K562 (cell line): ENCODE data around the gene HYOU1. TPM values are rescaled to one million over a fixed set of nuclear protein-coding genes. Genes with fewer than 3 reads are reported as not detected.

Source experiments
- CBFB ChIP-seq: sonication (generic); formaldehyde crosslinking; IDR thresholded peaks from 2 replicates; pipeline ENCODE4 v1.4.0; 2020; ENCODE audit warnings: mild to moderate bottlenecking, missing genetic modification reagents
- CC2D1A ChIP-seq: fragments of 450-650 bp; IDR thresholded peaks from 2 replicates; pipeline ENCODE4 v1.6.1; 2017; ENCODE audit warnings: mild to moderate bottlenecking
- DDX20 ChIP-seq: fragments of 450-650 bp; IDR thresholded peaks from 2 replicates; pipeline ENCODE4 v1.6.1; 2016; ENCODE audit warnings: missing genetic modification characterization, low read depth, mild to moderate bottlenecking, missing compliant biosample characterization, moderate library complexity
- E2F3 ChIP-seq: fragments of 250-450 bp; sonication (Bioruptor Pico); IDR thresholded peaks from 2 replicates; pipeline ENCODE4 v1.4.0; 2020; ENCODE audit warnings: mild to moderate bottlenecking
- FOXK2 ChIP-seq, 2 experiments: fragments of 450-650 bp; IDR thresholded peaks in 1 of 2; conservative IDR thresholded peaks in 1 of 2; 2 replicates each; pipeline ENCODE4 v1.6.1; 2016; ENCODE audit warnings: low read depth in 2 of 2, mild to moderate bottlenecking in 1 of 2
- HCFC1 ChIP-seq: IDR thresholded peaks from 2 replicates; pipeline ENCODE4 v1.6.1; 2012; ENCODE audit warnings: low read depth, low read length, improper control_type of control experiment
- HSF4 ChIP-seq: fragments of 250-450 bp; sonication (Bioruptor Pico); IDR thresholded peaks from 2 replicates; pipeline ENCODE4 v2.1.2; 2022; ENCODE audit warnings: mild to moderate bottlenecking, moderate library complexity, borderline replicate concordance
- MAFF ChIP-seq: IDR thresholded peaks from 2 replicates; pipeline ENCODE4 v1.6.1; 2012; ENCODE audit warnings: low read length, improper control_type of control experiment
- MECOM ChIP-seq: fragments of 250-450 bp; sonication (Bioruptor Pico); IDR thresholded peaks from 2 replicates; pipeline ENCODE4 v1.8.0; 2022; ENCODE audit warnings: inconsistent platforms
- PREB ChIP-seq: sonication (generic); formaldehyde crosslinking; IDR thresholded peaks from 2 replicates; pipeline ENCODE4 v1.8.1; 2023; ENCODE audit warnings: mild to moderate bottlenecking, missing genetic modification reagents
- SMARCA4 ChIP-seq: fragments of 450-650 bp; IDR thresholded peaks from 2 replicates; pipeline ENCODE4 v1.6.1; 2016
- TCFL5 ChIP-seq: fragments of 250-450 bp; sonication (Bioruptor Pico); conservative IDR thresholded peaks from 2 replicates; pipeline ENCODE4 v1.6.1; 2021; ENCODE audit warnings: mild to moderate bottlenecking, moderate library complexity, matching md5 sums
- TRIM25 ChIP-seq: fragments of 450-650 bp; IDR thresholded peaks from 2 replicates; pipeline ENCODE4 v1.7.0; 2016; ENCODE audit warnings: borderline replicate concordance
- USF1 ChIP-seq: sonication (generic); formaldehyde crosslinking; IDR thresholded peaks from 2 replicates; pipeline ENCODE4 v1.9.0; 2022; ENCODE audit warnings: mild to moderate bottlenecking, missing genetic modification reagents
- ZBTB26 ChIP-seq: fragments of 450-650 bp; formaldehyde crosslinking; IDR thresholded peaks from 2 replicates; pipeline ENCODE4 v1.4.0; 2022; ENCODE audit warnings: missing genetic modification characterization
- ZSCAN32 ChIP-seq: fragments of 450-650 bp; formaldehyde crosslinking; IDR thresholded peaks from 2 replicates; pipeline ENCODE4 v1.4.0; 2020; ENCODE audit warnings: mild to moderate bottlenecking, moderate library complexity
- polyA plus RNA-seq, 8 experiments: library from polyadenylated mRNA; depleted of rRNA in 4 of 8; stranded (reverse) in 5 of 8; unstranded in 3 of 8; fragments of >200 nt; fragmentation: Nextera tagmentation in 2 of 8; fragmentation: Illumina TruSeq in 1 of 8; extraction: Ambion mirVana in 2 of 8; extraction: Trizol in 1 of 8; gene quantifications; 2 replicates each; pipeline versions ENCODE4 v1.2.1 to v1.2.3, GENCODE V29; 2011 to 2014; ENCODE audit warnings: inconsistent platforms in 1 of 8, missing spikeins in 1 of 8
- total RNA-seq, 7 experiments: library from RNA; depleted of rRNA in 6 of 7; stranded (reverse); fragments of >200 nt in 6 of 7; fragmentation: Illumina TruSeq in 2 of 7; extraction: Trizol in 2 of 7; gene quantifications; 2 replicates each; pipeline versions ENCODE4 v1.2.1 to v1.2.3, GENCODE V29; 2011 to 2021; ENCODE audit warnings: low replicate concordance in 1 of 7
- TF ChIP-seq, protein P1 (sequence below): sonication (generic); formaldehyde crosslinking; IDR thresholded peaks from 2 replicates; pipeline ENCODE4 v1.8.1; 2023; ENCODE audit warnings: mild to moderate bottlenecking, missing genetic modification reagents
- TF ChIP-seq, protein P2 (sequence below): sonication (generic); formaldehyde crosslinking; IDR thresholded peaks from 2 replicates; pipeline ENCODE4 v1.8.0; 2022; ENCODE audit warnings: missing genetic modification reagents, mild to moderate bottlenecking, borderline replicate concordance

The HYOU1 gene
- total and polyA plus RNA-seq, 9 of the 15 experiments (the other 6 are each of a cell fraction or from before 2014, with no cell fraction given), result 19.5 to 197 (median 128) TPM

DNA sequence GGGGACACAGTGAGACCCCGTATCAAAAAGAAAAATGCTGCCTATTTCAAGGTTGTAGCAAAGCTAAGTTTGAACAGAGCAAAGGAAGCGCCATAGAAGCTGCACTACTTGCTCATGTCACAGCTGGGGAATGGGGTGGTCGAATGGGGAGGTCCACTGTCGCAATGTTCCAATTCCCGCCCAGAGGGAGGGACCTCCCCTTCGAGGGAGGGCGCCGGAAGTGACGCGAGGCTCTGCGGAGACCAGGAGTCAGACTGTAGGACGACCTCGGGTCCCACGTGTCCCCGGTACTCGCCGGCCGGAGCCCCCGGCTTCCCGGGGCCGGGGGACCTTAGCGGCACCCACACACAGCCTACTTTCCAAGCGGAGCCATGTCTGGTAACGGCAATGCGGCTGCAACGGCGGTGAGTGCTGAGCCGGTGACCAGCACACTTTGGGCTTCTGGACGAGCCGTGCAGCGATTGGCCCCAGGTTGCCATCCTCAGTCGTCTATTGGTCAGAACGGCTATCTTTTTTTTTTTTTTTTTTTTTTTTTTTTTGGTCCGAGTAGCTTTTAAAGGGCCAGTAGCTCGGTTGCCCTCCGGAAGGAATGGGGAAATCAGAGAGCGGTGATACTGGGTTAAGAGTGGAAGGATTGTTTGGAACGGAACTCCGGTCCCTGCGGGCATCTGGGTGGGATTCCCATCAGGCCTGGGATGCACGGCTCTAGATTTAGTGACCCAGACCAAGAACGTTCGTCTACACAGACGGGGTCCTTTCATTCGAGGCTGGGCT lies 27.8 kb upstream of the HYOU1 start, which contains the start of gene HMBS (continued):
- TF ChIP-seq, protein P1, sequence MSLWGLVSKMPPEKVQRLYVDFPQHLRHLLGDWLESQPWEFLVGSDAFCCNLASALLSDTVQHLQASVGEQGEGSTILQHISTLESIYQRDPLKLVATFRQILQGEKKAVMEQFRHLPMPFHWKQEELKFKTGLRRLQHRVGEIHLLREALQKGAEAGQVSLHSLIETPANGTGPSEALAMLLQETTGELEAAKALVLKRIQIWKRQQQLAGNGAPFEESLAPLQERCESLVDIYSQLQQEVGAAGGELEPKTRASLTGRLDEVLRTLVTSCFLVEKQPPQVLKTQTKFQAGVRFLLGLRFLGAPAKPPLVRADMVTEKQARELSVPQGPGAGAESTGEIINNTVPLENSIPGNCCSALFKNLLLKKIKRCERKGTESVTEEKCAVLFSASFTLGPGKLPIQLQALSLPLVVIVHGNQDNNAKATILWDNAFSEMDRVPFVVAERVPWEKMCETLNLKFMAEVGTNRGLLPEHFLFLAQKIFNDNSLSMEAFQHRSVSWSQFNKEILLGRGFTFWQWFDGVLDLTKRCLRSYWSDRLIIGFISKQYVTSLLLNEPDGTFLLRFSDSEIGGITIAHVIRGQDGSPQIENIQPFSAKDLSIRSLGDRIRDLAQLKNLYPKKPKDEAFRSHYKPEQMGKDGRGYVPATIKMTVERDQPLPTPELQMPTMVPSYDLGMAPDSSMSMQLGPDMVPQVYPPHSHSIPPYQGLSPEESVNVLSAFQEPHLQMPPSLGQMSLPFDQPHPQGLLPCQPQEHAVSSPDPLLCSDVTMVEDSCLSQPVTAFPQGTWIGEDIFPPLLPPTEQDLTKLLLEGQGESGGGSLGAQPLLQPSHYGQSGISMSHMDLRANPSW, result no peak
- no peak for TF ChIP-seq ZBTB26 (CRISPR knock-in tag)
- peak; percentile 39 for TF ChIP-seq HCFC1
- TF ChIP-seq TRIM25, result no peak
- TF ChIP-seq FOXK2 (conservative IDR thresholded peaks at IDR 0.05 in 1 of 2, IDR thresholded peaks at IDR 0.05 in 1 of 2; ENCODE audit: low read depth in 2 of 2), result no peak; a peak in 2 of 4 replicates
- no peak for TF ChIP-seq MAFF
- peak; percentile 84 for TF ChIP-seq E2F3
- no peak for TF ChIP-seq SMARCA4
- no peak for TF ChIP-seq PREB
- no peak for TF ChIP-seq ZSCAN32 (CRISPR knock-in tag)
- TF ChIP-seq CC2D1A, result 0 out of 2 replicates have a peak, but pooled peaks have one; percentile 4
- no peak for TF ChIP-seq TCFL5 (CRISPR knock-in tag)
- TF ChIP-seq MECOM (CRISPR knock-in tag), result no peak
- no peak for TF ChIP-seq DDX20 (tag)
- TF ChIP-seq, protein P2, sequence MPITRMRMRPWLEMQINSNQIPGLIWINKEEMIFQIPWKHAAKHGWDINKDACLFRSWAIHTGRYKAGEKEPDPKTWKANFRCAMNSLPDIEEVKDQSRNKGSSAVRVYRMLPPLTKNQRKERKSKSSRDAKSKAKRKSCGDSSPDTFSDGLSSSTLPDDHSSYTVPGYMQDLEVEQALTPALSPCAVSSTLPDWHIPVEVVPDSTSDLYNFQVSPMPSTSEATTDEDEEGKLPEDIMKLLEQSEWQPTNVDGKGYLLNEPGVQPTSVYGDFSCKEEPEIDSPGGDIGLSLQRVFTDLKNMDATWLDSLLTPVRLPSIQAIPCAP (CRISPR knock-in tag), result no peak
- TF ChIP-seq USF1 (CRISPR knock-in tag), result peak; percentile 78
- no peak for TF ChIP-seq CBFB (CRISPR knock-in tag)
- TF ChIP-seq HSF4 (CRISPR knock-in tag), result no peak
